HG02852 (cell line): ENCODE measurements around the gene SYNDIG1.

ENCODE experiments used
- ATAC-seq: cut with Tn5 transposase; IDR thresholded peaks from one replicate; pipeline ENCODE4 v1.9.1; 2021; ENCODE audit warnings: mild to moderate bottlenecking, moderate library complexity; ENCODE audit not compliant: unreplicated experiment

The SYNDIG1 gene

GRCh38 chr20:24701668-24702067 lies 232.2 kb downstream of the SYNDIG1 start:
- no peak for ATAC-seq

GRCh38 chr20:24702501-24703283 lies 233.3 kb downstream of the SYNDIG1 start:
- no peak for ATAC-seq

GRCh38 chr20:24703284-24703610 lies 233.8 kb downstream of the SYNDIG1 start:
- ATAC-seq, result no peak

DNA sequence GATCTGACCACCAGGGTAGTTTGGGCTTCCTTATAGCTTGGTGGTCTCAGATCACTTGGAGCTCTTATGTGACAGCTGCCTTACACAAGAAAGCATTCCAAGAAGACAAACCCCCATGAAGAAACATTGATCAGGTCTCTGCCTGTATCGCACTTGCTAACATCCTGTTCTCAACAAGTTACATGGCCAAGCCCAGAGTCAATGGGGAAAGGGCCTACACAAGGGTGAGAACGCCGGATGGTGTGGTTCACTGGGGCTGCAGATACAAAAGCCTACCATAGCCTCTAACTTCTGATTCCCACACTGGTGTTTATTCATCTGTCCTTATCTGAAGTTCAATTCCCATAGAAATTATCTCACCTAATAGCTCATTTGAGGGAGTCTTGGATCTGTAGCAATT lies 235.5 kb downstream of the SYNDIG1 start:
- ATAC-seq, result no peak

- no peak for ATAC-seq
Observed at GRCh38 chr20:24705486-24705885, 236.1 kb downstream of the SYNDIG1 start.

DNA sequence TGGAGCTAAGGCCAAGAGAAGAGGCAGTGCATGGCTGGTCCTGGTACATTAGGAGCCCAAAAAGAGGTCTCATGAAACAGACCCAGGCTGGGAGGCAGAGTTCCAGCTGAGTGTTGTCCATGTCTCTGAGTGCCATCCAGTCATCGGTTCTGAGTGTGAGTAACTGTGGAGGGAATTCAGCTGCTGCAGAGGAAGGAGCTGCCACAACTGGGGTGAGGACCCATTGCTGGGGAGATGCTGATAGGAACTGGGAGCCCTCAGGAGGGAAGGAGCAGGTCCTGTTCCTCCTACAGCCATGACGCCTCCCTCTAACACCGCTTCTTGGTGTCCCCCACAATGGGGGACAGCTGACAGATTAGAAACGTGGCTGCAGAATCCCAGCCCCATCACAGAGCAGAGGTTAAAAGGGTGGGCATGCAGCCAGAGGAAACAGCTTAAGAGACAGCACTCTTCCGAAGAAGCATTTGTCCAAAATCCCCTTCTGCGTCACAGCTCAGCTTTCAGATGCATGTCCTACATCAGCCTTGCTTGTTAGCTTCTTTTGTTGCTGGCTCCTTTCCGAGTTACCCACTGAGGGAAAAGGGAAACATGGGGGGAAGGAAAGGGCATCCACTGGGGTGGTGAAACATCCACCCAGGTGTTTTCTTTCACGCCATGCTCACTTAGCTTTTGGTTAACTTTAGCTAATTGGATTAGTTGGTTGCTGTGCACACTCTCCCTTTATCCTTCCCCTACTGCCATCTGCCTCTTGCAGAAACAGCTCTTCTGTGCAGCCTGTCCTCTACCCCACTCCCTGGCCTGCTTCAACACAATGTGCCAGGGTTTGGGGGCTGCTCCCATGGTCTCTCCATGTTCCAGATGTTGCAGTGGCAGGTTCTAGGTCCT lies 239.2 kb downstream of the SYNDIG1 start:
- no peak for ATAC-seq
